GM23338 (cell line): ENCODE data around the gene DNAJB13. TPM values are rescaled to one million over a fixed set of nuclear protein-coding genes. Genes with fewer than 3 reads are reported as not detected.

Experiments used
- ATAC-seq: fragments of 200-7000 bp; cut with Tn5 transposase; 3 replicates; pipeline ENCODE4 v1.9.1; 2020
- DNase-seq: peaks from one replicate; pipeline ENCODE4 v3.0.0-alpha.2; 2015; ENCODE audit warnings: low spot score
- H2AFZ ChIP-seq: fragments of 200-600 bp; sonication (generic); 2 replicates; pipeline ENCODE4 v1.8.0; 2016; ENCODE audit warnings: antibody characterized with exemption, mild to moderate bottlenecking, moderate library complexity
- H3F3A ChIP-seq: fragments of 200-600 bp; sonication (generic); replicated peaks from 2 replicates; pipeline ENCODE4 v1.8.0; 2017; ENCODE audit warnings: antibody characterized with exemption, mixed run types, low read depth
- H3K27ac ChIP-seq: fragments of 200-600 bp; sonication (generic); 2 replicates; pipeline ENCODE4 v1.6.1; 2016; ENCODE audit warnings: low read depth
- H3K27me3 ChIP-seq: fragments of 200-600 bp; sonication (generic); 2 replicates; pipeline ENCODE4 v1.8.0; 2016; ENCODE audit warnings: mild to moderate bottlenecking, mixed run types, moderate library complexity; ENCODE audit not compliant: insufficient read depth
- H3K36me3 ChIP-seq: fragments of 200-600 bp; sonication (generic); 2 replicates; pipeline ENCODE4 v1.8.0; 2016; ENCODE audit warnings: mild to moderate bottlenecking; ENCODE audit not compliant: insufficient read depth
- H3K4me1 ChIP-seq: fragments of 200-600 bp; sonication (generic); 2 replicates; pipeline ENCODE4 v1.8.0; 2016; ENCODE audit warnings: mild to moderate bottlenecking, moderate library complexity; ENCODE audit not compliant: insufficient read depth
- H3K4me2 ChIP-seq: fragments of 200-600 bp; sonication (generic); 2 replicates; pipeline ENCODE4 v1.7.1; 2017; ENCODE audit warnings: mixed run types
- H3K4me3 ChIP-seq: fragments of 200-600 bp; sonication (generic); 2 replicates; pipeline ENCODE4 v1.6.1; 2016; ENCODE audit warnings: mixed run types
- H3K79me2 ChIP-seq: fragments of 200-600 bp; sonication (generic); replicated peaks from 2 replicates; pipeline ENCODE4 v1.8.0; 2017; ENCODE audit warnings: mild to moderate bottlenecking; ENCODE audit not compliant: insufficient read depth
- H3K9me2 ChIP-seq: fragments of 200-600 bp; sonication (generic); 2 replicates; pipeline ENCODE4 v1.8.0; 2017; ENCODE audit not compliant: insufficient read depth
- H4K20me1 ChIP-seq: fragments of 200-600 bp; sonication (generic); replicated peaks from 2 replicates; pipeline ENCODE4 v1.8.0; 2017; ENCODE audit warnings: mild to moderate bottlenecking; ENCODE audit not compliant: insufficient read depth
- H3K27ac Mint-ChIP-seq: 2 replicates; pipeline ENCODE4 v1.8.0; 2020; ENCODE audit warnings: inconsistent platforms, mild to moderate bottlenecking, moderate library complexity, mixed read lengths
- H3K27me3 Mint-ChIP-seq: 3 replicates; pipeline ENCODE4 v1.8.0; 2022; ENCODE audit warnings: low read depth, mild to moderate bottlenecking, moderate library complexity, mixed read lengths, inconsistent platforms; ENCODE audit not compliant: insufficient read depth, poor library complexity
- H3K36me3 Mint-ChIP-seq: 3 replicates; pipeline ENCODE4 v1.8.0; 2021; ENCODE audit warnings: low read depth, mild to moderate bottlenecking, inconsistent platforms, moderate library complexity, mixed read lengths
- H3K4me1 Mint-ChIP-seq: 3 replicates; pipeline ENCODE4 v1.8.0; 2020; ENCODE audit warnings: mild to moderate bottlenecking, inconsistent platforms, mixed read lengths
- H3K4me3 Mint-ChIP-seq: 3 replicates; pipeline ENCODE4 v1.8.0; 2021; ENCODE audit warnings: moderate library complexity, mild to moderate bottlenecking, inconsistent platforms, mixed read lengths
- H3K9me3 Mint-ChIP-seq: 3 replicates; pipeline ENCODE4 v1.8.0; 2020; ENCODE audit warnings: moderate library complexity, mild to moderate bottlenecking, inconsistent platforms, mixed read lengths
- CREB1 ChIP-seq: fragments of 250-450 bp; sonication (Bioruptor Pico); IDR thresholded peaks from 2 replicates; pipeline ENCODE4 v1.5.0; 2020; ENCODE audit warnings: low read depth, mild to moderate bottlenecking, moderate library complexity
- EZH2 ChIP-seq: fragments of 200-600 bp; sonication (generic); IDR thresholded peaks from one replicate; pipeline ENCODE4 v1.8.0; 2017; ENCODE audit warnings: antibody characterized with exemption, mild to moderate bottlenecking, low read depth; ENCODE audit not compliant: unreplicated experiment
- EZH2phosphoT487 ChIP-seq: fragments of 200-600 bp; sonication (generic); IDR thresholded peaks from one replicate; pipeline ENCODE4 v1.8.1; 2018; ENCODE audit warnings: antibody characterized with exemption; ENCODE audit not compliant: unreplicated experiment
- JUNB ChIP-seq: IDR thresholded peaks from one replicate; pipeline ENCODE4 v1.6.1; 2016; ENCODE audit warnings: antibody characterized with exemption; ENCODE audit not compliant: unreplicated experiment
- NANOG ChIP-seq: IDR thresholded peaks from 2 replicates; pipeline ENCODE4 v1.6.1; 2016; ENCODE audit warnings: antibody characterized with exemption, borderline replicate concordance
- POLR2AphosphoS5 ChIP-seq: IDR thresholded peaks from 2 replicates; pipeline ENCODE4 v1.6.1; 2016; ENCODE audit warnings: antibody characterized with exemption, low read depth
- STAT1 ChIP-seq: IDR thresholded peaks from one replicate; pipeline ENCODE4 v1.6.1; 2016; ENCODE audit warnings: antibody characterized with exemption; ENCODE audit not compliant: unreplicated experiment
- ZNF114 ChIP-seq: fragments of 250-450 bp; sonication (Bioruptor Pico); IDR thresholded peaks from 2 replicates; pipeline ENCODE4 v1.5.0; 2020; ENCODE audit warnings: mild to moderate bottlenecking, moderate library complexity
- ZNF331 ChIP-seq: fragments of 250-450 bp; sonication (Bioruptor Pico); IDR thresholded peaks from 2 replicates; pipeline ENCODE4 v1.5.0; 2020; ENCODE audit warnings: low read depth, mild to moderate bottlenecking, moderate library complexity
- ZNF462 ChIP-seq: fragments of 250-450 bp; sonication (Bioruptor Pico); IDR thresholded peaks from 2 replicates; pipeline ENCODE4 v1.5.0; 2020; ENCODE audit warnings: mild to moderate bottlenecking, moderate library complexity
- polyA plus RNA-seq: library from polyadenylated mRNA; unstranded; fragments of >200 nt; fragmentation: Nextera tagmentation; extraction: Ambion mirVana; gene quantifications from 2 replicates; pipeline ENCODE4 v1.2.1, GENCODE V29; 2016
- total RNA-seq: library from RNA; depleted of rRNA; stranded (reverse); fragments of >200 nt; shearing (Covaris generic); gene quantifications from 2 replicates; pipeline ENCODE4 v1.2.3, GENCODE V29; 2014
- TF ChIP-seq, protein P1 (sequence below): IDR thresholded peaks from one replicate; pipeline ENCODE4 v1.6.1; 2018; ENCODE audit warnings: antibody characterized with exemption; ENCODE audit not compliant: unreplicated experiment
- TF ChIP-seq, protein P2 (sequence below), 2 experiments: fragments of 200-600 bp in 1 of 2; sonication (generic) in 1 of 2; conservative IDR thresholded peaks; 2 replicates each; pipeline versions ENCODE4 v1.5.1 to v1.6.1; 2016 to 2017; ENCODE audit warnings: antibody characterized with exemption in 2 of 2, low read depth in 2 of 2, mild to moderate bottlenecking in 2 of 2, moderate library complexity in 1 of 2
- TF ChIP-seq, protein P3 (sequence below): IDR thresholded peaks from 2 replicates; pipeline ENCODE4 v1.6.1; 2016; ENCODE audit warnings: antibody characterized with exemption

The DNAJB13 gene
- total and polyA plus RNA-seq, 2 experiments from 2014 or later = 0.14 to 0.32 TPM

DNA sequence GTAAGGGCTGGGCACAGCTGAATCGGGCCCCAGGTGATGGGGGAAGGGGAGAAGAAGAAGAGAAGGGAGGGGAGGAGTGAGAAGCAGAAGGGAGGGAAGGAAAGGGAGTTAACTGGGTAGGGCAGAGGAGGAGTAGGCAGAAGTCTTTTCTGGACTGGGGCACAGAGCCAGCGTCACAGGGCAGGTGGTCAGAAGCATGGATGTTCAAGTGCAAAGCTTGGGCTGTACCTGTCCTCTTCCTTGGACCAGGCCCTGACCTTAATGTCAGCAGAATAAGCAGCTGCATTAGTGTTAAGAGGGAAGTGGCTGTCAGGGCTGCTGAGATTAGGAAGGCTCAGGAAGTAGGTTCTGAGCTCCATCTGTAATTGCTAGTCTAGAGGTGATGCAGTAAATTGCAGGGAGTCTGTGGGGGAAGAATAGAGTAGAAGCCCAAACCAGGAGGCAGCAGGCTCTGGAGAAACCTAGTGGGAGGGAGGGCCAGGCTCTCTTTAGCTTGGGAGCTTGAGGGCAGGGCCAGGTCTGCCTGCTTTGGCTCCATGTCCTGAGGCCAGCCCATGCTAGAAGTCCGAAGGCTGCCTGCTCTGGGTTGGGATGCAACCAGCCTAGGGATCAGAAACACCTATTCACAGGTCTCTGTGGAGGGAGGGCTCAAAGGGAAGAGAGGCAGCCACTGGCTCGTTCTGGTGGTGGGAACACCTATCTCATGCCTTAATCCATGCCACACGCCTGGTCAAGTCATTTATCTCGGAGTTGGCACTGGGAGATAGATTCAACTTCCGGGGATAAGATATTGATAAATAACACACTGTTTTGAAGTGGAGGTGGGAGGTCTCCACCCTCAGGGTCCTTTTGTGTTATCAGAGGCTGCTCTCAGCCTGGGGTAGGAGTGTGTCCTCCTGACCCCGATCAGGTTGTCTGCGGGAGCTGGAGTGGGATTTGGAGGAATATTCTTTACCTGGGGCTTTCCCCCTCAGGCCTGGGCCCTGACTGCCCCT, 59.8 kb downstream of the DNAJB13 start:
- DNase-seq (no peak), ATAC-seq (peak; percentile 56)
- H3K4me1 ChIP-seq = 0 out of 2 replicates have a peak, but pooled peaks cover 5% of the 10 kb centered on the region
- no peaks in the 10 kb centered on the region for H4K20me1 ChIP-seq
- no peaks in the 10 kb centered on the region for H3K36me3 ChIP-seq
- no peak for TF ChIP-seq ZNF114 (CRISPR knock-in tag)
- TF ChIP-seq, protein P1, sequence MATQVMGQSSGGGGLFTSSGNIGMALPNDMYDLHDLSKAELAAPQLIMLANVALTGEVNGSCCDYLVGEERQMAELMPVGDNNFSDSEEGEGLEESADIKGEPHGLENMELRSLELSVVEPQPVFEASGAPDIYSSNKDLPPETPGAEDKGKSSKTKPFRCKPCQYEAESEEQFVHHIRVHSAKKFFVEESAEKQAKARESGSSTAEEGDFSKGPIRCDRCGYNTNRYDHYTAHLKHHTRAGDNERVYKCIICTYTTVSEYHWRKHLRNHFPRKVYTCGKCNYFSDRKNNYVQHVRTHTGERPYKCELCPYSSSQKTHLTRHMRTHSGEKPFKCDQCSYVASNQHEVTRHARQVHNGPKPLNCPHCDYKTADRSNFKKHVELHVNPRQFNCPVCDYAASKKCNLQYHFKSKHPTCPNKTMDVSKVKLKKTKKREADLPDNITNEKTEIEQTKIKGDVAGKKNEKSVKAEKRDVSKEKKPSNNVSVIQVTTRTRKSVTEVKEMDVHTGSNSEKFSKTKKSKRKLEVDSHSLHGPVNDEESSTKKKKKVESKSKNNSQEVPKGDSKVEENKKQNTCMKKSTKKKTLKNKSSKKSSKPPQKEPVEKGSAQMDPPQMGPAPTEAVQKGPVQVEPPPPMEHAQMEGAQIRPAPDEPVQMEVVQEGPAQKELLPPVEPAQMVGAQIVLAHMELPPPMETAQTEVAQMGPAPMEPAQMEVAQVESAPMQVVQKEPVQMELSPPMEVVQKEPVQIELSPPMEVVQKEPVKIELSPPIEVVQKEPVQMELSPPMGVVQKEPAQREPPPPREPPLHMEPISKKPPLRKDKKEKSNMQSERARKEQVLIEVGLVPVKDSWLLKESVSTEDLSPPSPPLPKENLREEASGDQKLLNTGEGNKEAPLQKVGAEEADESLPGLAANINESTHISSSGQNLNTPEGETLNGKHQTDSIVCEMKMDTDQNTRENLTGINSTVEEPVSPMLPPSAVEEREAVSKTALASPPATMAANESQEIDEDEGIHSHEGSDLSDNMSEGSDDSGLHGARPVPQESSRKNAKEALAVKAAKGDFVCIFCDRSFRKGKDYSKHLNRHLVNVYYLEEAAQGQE = no peak
- no peak for TF ChIP-seq ZNF331
- TF ChIP-seq JUNB = no peak
- TF ChIP-seq CREB1 (CRISPR knock-in tag) = no peak
- TF ChIP-seq, protein P2, sequence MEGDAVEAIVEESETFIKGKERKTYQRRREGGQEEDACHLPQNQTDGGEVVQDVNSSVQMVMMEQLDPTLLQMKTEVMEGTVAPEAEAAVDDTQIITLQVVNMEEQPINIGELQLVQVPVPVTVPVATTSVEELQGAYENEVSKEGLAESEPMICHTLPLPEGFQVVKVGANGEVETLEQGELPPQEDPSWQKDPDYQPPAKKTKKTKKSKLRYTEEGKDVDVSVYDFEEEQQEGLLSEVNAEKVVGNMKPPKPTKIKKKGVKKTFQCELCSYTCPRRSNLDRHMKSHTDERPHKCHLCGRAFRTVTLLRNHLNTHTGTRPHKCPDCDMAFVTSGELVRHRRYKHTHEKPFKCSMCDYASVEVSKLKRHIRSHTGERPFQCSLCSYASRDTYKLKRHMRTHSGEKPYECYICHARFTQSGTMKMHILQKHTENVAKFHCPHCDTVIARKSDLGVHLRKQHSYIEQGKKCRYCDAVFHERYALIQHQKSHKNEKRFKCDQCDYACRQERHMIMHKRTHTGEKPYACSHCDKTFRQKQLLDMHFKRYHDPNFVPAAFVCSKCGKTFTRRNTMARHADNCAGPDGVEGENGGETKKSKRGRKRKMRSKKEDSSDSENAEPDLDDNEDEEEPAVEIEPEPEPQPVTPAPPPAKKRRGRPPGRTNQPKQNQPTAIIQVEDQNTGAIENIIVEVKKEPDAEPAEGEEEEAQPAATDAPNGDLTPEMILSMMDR (conservative IDR thresholded peaks at IDR 0.05; ENCODE audit: low read depth in 2 of 2) = no peak
- no peak for TF ChIP-seq POLR2AphosphoS5
- TF ChIP-seq STAT1 = no peak
- TF ChIP-seq, protein P3, sequence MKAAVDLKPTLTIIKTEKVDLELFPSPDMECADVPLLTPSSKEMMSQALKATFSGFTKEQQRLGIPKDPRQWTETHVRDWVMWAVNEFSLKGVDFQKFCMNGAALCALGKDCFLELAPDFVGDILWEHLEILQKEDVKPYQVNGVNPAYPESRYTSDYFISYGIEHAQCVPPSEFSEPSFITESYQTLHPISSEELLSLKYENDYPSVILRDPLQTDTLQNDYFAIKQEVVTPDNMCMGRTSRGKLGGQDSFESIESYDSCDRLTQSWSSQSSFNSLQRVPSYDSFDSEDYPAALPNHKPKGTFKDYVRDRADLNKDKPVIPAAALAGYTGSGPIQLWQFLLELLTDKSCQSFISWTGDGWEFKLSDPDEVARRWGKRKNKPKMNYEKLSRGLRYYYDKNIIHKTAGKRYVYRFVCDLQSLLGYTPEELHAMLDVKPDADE = no peak
- no peak for TF ChIP-seq ZNF462 (CRISPR knock-in tag)
- TF ChIP-seq NANOG = no peak
- TF ChIP-seq EZH2 = no peak
- no peak for TF ChIP-seq EZH2phosphoT487
- peaks cover 3% of the 10 kb centered on the region; the same call in 1 of the 3 replicates for H3K36me3 Mint-ChIP-seq
- peak overlapping the region; percentile 49; the same call in 1 of the 2 replicates for H3K27ac Mint-ChIP-seq
- H2AFZ ChIP-seq = no peak overlapping the region
- no peaks in the 10 kb centered on the region for H3K9me3 Mint-ChIP-seq
- H3K4me1 Mint-ChIP-seq = peaks cover 17% of the 10 kb centered on the region
- peaks cover 7% of the 10 kb centered on the region for H3K27me3 Mint-ChIP-seq
- no peaks in the 10 kb centered on the region for H3K79me2 ChIP-seq
- H3K4me3 ChIP-seq = no peak overlapping the region
- no peak overlapping the region for H3K27ac ChIP-seq
- H3K4me2 ChIP-seq = no peak overlapping the region
- H3K27me3 ChIP-seq = no peaks in the 10 kb centered on the region
- no peaks in the 10 kb centered on the region for H3K9me2 ChIP-seq
- H3K4me3 Mint-ChIP-seq = no peak overlapping the region
- no peaks in the 10 kb centered on the region for H3F3A ChIP-seq
